Neuronal stem cell (in vitro differentiated cells): ENCODE measurements around the gene ICA1.

Experiments
- DNase-seq: peaks from one replicate; pipeline ENCODE4 v3.0.0-alpha.2; 2013; ENCODE audit warnings: low spot score
- H2AFZ ChIP-seq: one replicate; pipeline ENCODE4 v1.6.1; 2013; ENCODE audit warnings: mild to moderate bottlenecking, low read length, inconsistent platforms
- H2AK5ac ChIP-seq: 2 replicates; pipeline ENCODE4 v1.6.1; 2013; ENCODE audit warnings: low read depth, mild to moderate bottlenecking, inconsistent platforms, low read length, moderate library complexity, mixed read lengths
- H2BK120ac ChIP-seq: 2 replicates; pipeline ENCODE4 v1.6.1; 2013; ENCODE audit warnings: low read depth, mild to moderate bottlenecking, inconsistent platforms, low read length, moderate library complexity, mixed read lengths
- H2BK12ac ChIP-seq: one replicate; pipeline ENCODE4 v1.6.1; 2013; ENCODE audit warnings: low read length, inconsistent platforms
- H2BK15ac ChIP-seq: 2 replicates; pipeline ENCODE4 v1.6.1; 2013; ENCODE audit warnings: mild to moderate bottlenecking, low read length, inconsistent platforms, mixed read lengths
- H2BK5ac ChIP-seq: one replicate; pipeline ENCODE4 v1.6.1; 2013; ENCODE audit warnings: inconsistent platforms, mild to moderate bottlenecking, low read length, moderate library complexity
- H3K14ac ChIP-seq: one replicate; pipeline ENCODE4 v1.6.1; 2013; ENCODE audit warnings: low read length, inconsistent platforms
- H3K18ac ChIP-seq: 2 replicates; pipeline ENCODE4 v1.6.1; 2013; ENCODE audit warnings: low read length, inconsistent platforms
- H3K23ac ChIP-seq: 2 replicates; pipeline ENCODE4 v1.6.1; 2013; ENCODE audit warnings: low read depth, mild to moderate bottlenecking, mixed read lengths, low read length, inconsistent platforms; ENCODE audit not compliant: poor library complexity
- H3K27ac ChIP-seq: replicated peaks from 3 replicates; pipeline ENCODE4 v1.5.1; 2013; ENCODE audit warnings: low read length, inconsistent platforms
- H3K27me3 ChIP-seq, 3 experiments: 2 replicates each; pipeline ENCODE4 v1.6.1; 2013; ENCODE audit warnings: low read length in 3 of 3, mild to moderate bottlenecking in 2 of 3, inconsistent platforms in 1 of 3, low read depth in 1 of 3, mixed read lengths in 1 of 3, moderate library complexity in 1 of 3; ENCODE audit not compliant: control insufficient read depth in 3 of 3, insufficient read depth in 3 of 3
- H3K36me3 ChIP-seq, 2 donors: replicated peaks in 1 of 2; 2 replicates each; pipeline ENCODE4 v1.6.1; 2013; ENCODE audit warnings: low read length in 2 of 2; ENCODE audit not compliant: control insufficient read depth in 2 of 2, insufficient read depth in 2 of 2
- H3K4ac ChIP-seq: 2 replicates; pipeline ENCODE4 v1.6.1; 2013; ENCODE audit warnings: inconsistent platforms, mild to moderate bottlenecking, low read length, moderate library complexity
- H3K4me1 ChIP-seq, 2 donors: 1 replicate in 1 of 2; 2 replicates in 1 of 2; pipeline ENCODE4 v1.6.1; 2013; ENCODE audit warnings: low read length in 2 of 2, low read depth in 1 of 2; ENCODE audit not compliant: control insufficient read depth in 2 of 2, insufficient read depth in 1 of 2
- H3K4me2 ChIP-seq: one replicate; pipeline ENCODE4 v1.6.1; 2013; ENCODE audit warnings: mild to moderate bottlenecking, low read length, inconsistent platforms; ENCODE audit not compliant: insufficient read depth, poor library complexity, severe bottlenecking
- H3K4me3 ChIP-seq, 2 donors: 2 replicates each; pipeline ENCODE4 v1.5.1; 2013; ENCODE audit warnings: low read length in 2 of 2, mild to moderate bottlenecking in 2 of 2, inconsistent platforms in 1 of 2, moderate library complexity in 1 of 2
- H3K79me1 ChIP-seq: one replicate; pipeline ENCODE4 v1.6.1; 2013; ENCODE audit warnings: low read depth, mild to moderate bottlenecking, inconsistent platforms, low read length, moderate library complexity
- H3K9ac ChIP-seq: one replicate; pipeline ENCODE4 v1.6.1; 2013; ENCODE audit warnings: mild to moderate bottlenecking, low read depth, low read length, inconsistent platforms; ENCODE audit not compliant: poor library complexity
- H3K9me3 ChIP-seq, 2 donors: replicated peaks in 1 of 2; 2 replicates each; pipeline versions ENCODE3 to v1.6.1; 2013; ENCODE audit warnings: low read length in 2 of 2, mild to moderate bottlenecking in 2 of 2, inconsistent platforms in 1 of 2, low read depth in 1 of 2, mixed read lengths in 1 of 2, moderate library complexity in 1 of 2; ENCODE audit not compliant: control insufficient read depth in 2 of 2, insufficient read depth in 1 of 2
- H4K8ac ChIP-seq: one replicate; pipeline ENCODE4 v1.6.1; 2013; ENCODE audit warnings: low read depth, mild to moderate bottlenecking, inconsistent platforms, low read length, moderate library complexity
- H4K91ac ChIP-seq: one replicate; pipeline ENCODE4 v1.6.1; 2013; ENCODE audit warnings: low read length, low read depth, mild to moderate bottlenecking, inconsistent platforms; ENCODE audit not compliant: poor library complexity
- WGBS, 2 donors: extraction: QIAGEN DNeasy Blood & Tissue Kit; methylation state at CpG; one replicate each; pipeline ENCODE4 v1.1.7; 2013; ENCODE audit warnings: missing lambda C conversion rate in 2 of 2, mixed read lengths in 1 of 2; ENCODE audit not compliant: insufficient read length in 2 of 2, insufficient replicate concordance in 1 of 2; ENCODE audit errors: extremely low coverage in 2 of 2; 5-methylcytosine and 5-hydroxymethylcytosine counted together

The ICA1 gene

DNA sequence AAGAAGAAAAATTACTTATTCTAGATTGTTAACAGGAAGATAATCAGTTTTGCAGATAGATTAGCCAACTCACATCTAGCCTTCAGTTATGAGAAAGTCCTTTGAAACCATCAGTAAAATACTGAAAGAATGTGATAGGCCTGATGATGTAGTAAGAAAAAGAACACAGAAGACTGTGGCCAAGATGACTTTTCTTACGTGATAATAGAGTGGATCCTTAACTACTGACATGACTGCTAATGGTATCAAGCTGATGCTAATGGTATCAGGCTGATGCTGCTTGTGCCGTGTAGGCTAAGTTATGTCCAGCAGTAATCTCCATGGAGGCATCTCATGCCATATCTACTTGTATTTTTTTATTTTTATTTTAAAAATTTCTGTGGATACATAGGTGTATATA lies 179.2 kb downstream of the ICA1 start:
- no peak overlapping the region for H2AK5ac ChIP-seq
- no peak overlapping the region for H3K4me3 ChIP-seq
- H3K36me3 ChIP-seq = peaks cover 0 to 47% of the 10 kb centered on the region in 2 donors
- no peaks in the 10 kb centered on the region for H3K9me3 ChIP-seq
- WGBS, 2 donors = no CpG with 5 or more reads among the region's 2 CpGs
- no peak overlapping the region for H3K9ac ChIP-seq
- H3K18ac ChIP-seq = no peak overlapping the region
- H2BK120ac ChIP-seq = no peak overlapping the region
- no peak overlapping the region for H3K4me2 ChIP-seq
- no peak overlapping the region for H2BK15ac ChIP-seq
- no peak overlapping the region for H3K4ac ChIP-seq
- no peak overlapping the region for H3K14ac ChIP-seq
- H4K91ac ChIP-seq = no peak overlapping the region
- H3K4me1 ChIP-seq = no peaks in the 10 kb centered on the region
- no peak overlapping the region for H2BK5ac ChIP-seq
- H2BK12ac ChIP-seq = no peak overlapping the region
- H3K23ac ChIP-seq = no peak overlapping the region
- no peak overlapping the region for H2AFZ ChIP-seq
- H4K8ac ChIP-seq = no peak overlapping the region
- no peak for DNase-seq
- H3K79me1 ChIP-seq = no peaks in the 10 kb centered on the region
- H3K27ac ChIP-seq = no peak overlapping the region
- H3K27me3 ChIP-seq = no peaks in the 10 kb centered on the region

DNA sequence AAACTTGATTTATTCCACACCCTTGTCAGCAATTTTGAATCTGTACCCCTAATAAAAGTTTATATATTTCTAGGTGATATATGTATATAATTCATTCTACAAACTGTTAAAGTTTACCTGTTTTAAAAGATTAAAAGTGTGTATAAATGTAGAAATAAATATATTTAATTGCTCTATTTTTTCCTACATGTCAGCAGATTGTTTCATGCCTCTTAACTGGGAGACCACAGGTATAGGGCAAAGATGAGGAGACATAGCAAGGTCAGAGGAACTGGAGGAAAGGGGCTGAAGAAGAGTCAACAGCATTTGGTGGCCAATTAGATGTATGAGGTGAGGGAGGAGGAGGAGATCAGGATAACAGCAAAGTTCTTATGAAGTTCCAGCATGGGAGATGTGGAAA lies 183.5 kb downstream of the ICA1 start:
- no peak overlapping the region for H2AFZ ChIP-seq
- peaks cover 0 to 13% of the 10 kb centered on the region in 2 donors for H3K36me3 ChIP-seq
- H2BK15ac ChIP-seq = no peak overlapping the region
- H2BK5ac ChIP-seq = no peak overlapping the region
- H3K4me1 ChIP-seq = no peaks in the 10 kb centered on the region
- H2BK12ac ChIP-seq = no peak overlapping the region
- H4K91ac ChIP-seq = no peak overlapping the region
- H3K14ac ChIP-seq = no peak overlapping the region
- H4K8ac ChIP-seq = no peak overlapping the region
- H3K79me1 ChIP-seq = no peaks in the 10 kb centered on the region
- H2AK5ac ChIP-seq = no peak overlapping the region
- no peak overlapping the region for H3K23ac ChIP-seq
- H3K18ac ChIP-seq = no peak overlapping the region
- H3K27me3 ChIP-seq = no peaks in the 10 kb centered on the region
- no peak overlapping the region for H3K9ac ChIP-seq
- no peak overlapping the region for H3K4ac ChIP-seq
- no peaks in the 10 kb centered on the region for H3K9me3 ChIP-seq
- no peak overlapping the region for H3K27ac ChIP-seq
- H3K4me2 ChIP-seq = no peak overlapping the region
- no peak overlapping the region for H3K4me3 ChIP-seq
- DNase-seq = no peak
- no peak overlapping the region for H2BK120ac ChIP-seq

DNA sequence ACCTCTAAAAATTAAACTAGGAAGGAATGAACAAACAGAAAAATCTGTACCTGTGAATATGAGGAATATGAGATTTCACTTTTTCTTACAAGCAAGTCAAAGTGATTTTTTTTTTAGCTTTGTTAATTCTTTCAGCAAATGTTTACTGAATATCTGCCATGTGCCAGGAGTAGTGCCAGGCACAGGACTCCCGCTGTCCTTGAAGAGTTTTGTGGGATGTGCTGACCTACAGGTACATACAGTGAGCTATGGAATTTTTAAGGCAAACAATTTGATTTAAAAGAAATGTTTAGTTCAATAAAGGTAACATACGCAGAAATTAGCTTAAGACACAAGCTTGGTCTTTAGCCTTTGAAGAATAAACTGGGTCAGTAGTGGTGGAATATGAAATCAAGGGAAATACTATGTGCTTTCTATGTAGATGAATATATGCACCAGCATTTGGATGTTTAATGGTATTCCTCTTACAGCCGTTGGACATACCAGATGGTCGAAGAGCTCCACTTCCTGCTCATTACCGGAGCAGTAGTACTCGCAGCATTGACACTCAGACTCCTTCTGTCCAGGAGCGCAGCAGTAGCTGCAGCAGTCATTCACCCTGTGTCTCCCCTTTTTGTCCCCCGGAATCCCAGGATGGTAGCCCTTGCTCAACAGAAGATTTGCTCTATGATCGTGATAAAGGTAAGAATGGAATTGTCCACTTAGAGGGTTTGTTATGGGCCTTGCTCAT lies 191.4 kb downstream of the ICA1 start:
- Histone ChIP-seq H3K18ac (no peak overlapping the region), H2BK120ac (no peak overlapping the region), H2BK5ac (no peak overlapping the region), H2AFZ (no peak overlapping the region), H4K8ac (no peak overlapping the region), H2BK15ac (no peak overlapping the region), H4K91ac (no peak overlapping the region), H3K4ac (no peak overlapping the region), H3K9me3 (peaks cover 0 to 14% of the 10 kb centered on the region in 2 donors), H3K79me1 (peaks cover 5% of the 10 kb centered on the region), H3K9ac (no peak overlapping the region), H3K27ac (no peak overlapping the region), H3K14ac (no peak overlapping the region), H3K4me1 (peaks cover 0 to 4% of the 10 kb centered on the region in 2 donors), H3K4me3 (no peak overlapping the region), H3K23ac (no peak overlapping the region), H3K4me2 (no peak overlapping the region), H2BK12ac (no peak overlapping the region), H2AK5ac (no peak overlapping the region), H3K36me3 (peaks cover 2 to 32% of the 10 kb centered on the region in 2 donors), H3K27me3 (no peaks in the 10 kb centered on the region)
- DNase-seq = no peak
- no CpG with 5 or more reads among the region's 9 CpGs for WGBS, 2 donors

DNA sequence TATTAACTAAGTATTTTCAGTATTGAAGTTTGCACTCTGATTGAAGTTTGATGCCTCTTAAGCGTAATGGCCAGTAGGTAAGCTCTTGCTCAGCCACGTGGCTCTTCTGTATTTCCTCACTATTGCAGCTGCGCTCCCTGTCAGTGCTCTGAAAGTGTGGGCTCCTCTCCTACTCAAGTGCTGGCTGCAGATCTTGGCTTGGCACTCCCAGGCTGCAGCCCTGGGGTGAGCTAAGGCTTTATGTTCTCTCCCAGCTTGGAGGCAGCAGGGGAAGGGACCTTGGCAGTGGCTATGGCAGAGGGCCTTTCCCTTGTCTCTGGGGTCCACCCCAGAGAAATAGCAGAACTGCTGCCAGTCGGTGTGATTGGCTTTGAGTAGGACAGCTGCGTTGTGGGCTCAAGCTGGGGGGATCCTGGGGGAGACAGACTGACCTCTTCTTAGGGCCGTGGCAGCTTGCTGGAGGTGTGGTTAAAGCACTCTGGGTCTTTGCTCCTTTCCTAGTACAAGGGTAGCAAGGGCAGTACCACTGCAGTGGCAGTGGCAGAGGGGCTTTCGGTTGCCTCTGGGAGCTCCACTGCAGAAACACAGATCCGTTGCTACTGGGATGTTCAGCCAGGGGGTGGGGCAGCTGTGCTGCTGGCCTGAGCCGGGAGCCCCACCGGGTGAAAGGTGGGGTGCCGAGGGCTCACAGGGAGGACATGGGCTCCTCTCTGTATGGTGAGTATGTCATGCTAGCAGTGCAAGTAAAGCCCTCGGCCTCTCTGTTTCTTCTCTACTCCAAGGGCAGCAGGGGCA lies 192.9 kb downstream of the ICA1 start:
- Histone ChIP-seq H4K91ac (no peak overlapping the region), H3K27ac (no peak overlapping the region), H3K36me3 (peaks cover 2 to 29% of the 10 kb centered on the region in 2 donors), H3K4me3 (peak overlapping the region in 1 of 2 donors; percentile 5), H3K14ac (peak overlapping the region; percentile 63), H2BK12ac (no peak overlapping the region), H2AK5ac (no peak overlapping the region), H4K8ac (no peak overlapping the region), H2BK15ac (no peak overlapping the region), H3K23ac (no peak overlapping the region), H3K4me2 (no peak overlapping the region), H3K18ac (peak overlapping the region; percentile 44), H2AFZ (no peak overlapping the region), H3K4ac (no peak overlapping the region), H2BK5ac (no peak overlapping the region), H2BK120ac (no peak overlapping the region), H3K9me3 (peaks cover 0 to 18% of the 10 kb centered on the region in 2 donors), H3K79me1 (peaks cover 5% of the 10 kb centered on the region), H3K27me3 (no peaks in the 10 kb centered on the region), H3K4me1 (peaks cover 0 to 4% of the 10 kb centered on the region in 2 donors), H3K9ac (no peak overlapping the region)
- no CpG with 5 or more reads among the region's 12 CpGs for WGBS, 2 donors
- DNase-seq = no peak
